HepG2 (cell line): ENCODE results near the gene PSPH. TPM values are rescaled to one million over a fixed set of nuclear protein-coding genes. Genes with fewer than 3 reads are reported as not detected.

Experiments
- ESRRA ChIP-seq: sonication (generic); formaldehyde crosslinking; IDR thresholded peaks from 2 replicates; pipeline ENCODE4 v1.5.1; 2020; ENCODE audit warnings: mild to moderate bottlenecking, low read depth, missing genetic modification reagents
- HNF4A ChIP-seq: sonication (generic); formaldehyde crosslinking; IDR thresholded peaks from 2 replicates; pipeline ENCODE4 v1.4.0; 2020; ENCODE audit warnings: missing genetic modification reagents
- HOXD1 ChIP-seq: sonication (generic); formaldehyde crosslinking; IDR thresholded peaks from 2 replicates; pipeline ENCODE4 v1.5.0; 2020; ENCODE audit warnings: missing genetic modification reagents
- MAFK ChIP-seq, 2 experiments: IDR thresholded peaks in 1 of 2; conservative IDR thresholded peaks in 1 of 2; 2 replicates each; pipeline ENCODE4 v1.6.1; 2011; ENCODE audit warnings: improper control_type of control experiment in 2 of 2, low read length in 2 of 2
- MBD4 ChIP-seq: IDR thresholded peaks from 2 replicates; pipeline ENCODE4 v1.6.1; 2012; ENCODE audit warnings: low read length, inconsistent platforms, borderline replicate concordance
- POGZ ChIP-seq: sonication (generic); formaldehyde crosslinking; IDR thresholded peaks from 2 replicates; pipeline ENCODE4 v1.4.0; 2020; ENCODE audit warnings: mild to moderate bottlenecking, missing genetic modification reagents
- RXRB ChIP-seq: IDR thresholded peaks from 2 replicates; pipeline ENCODE4 v1.6.1; 2016; ENCODE audit warnings: borderline replicate concordance, missing genetic modification reagents, missing compliant biosample characterization
- STAG1 ChIP-seq: sonication (generic); formaldehyde crosslinking; IDR thresholded peaks from 2 replicates; pipeline ENCODE4 v1.4.0; 2020; ENCODE audit warnings: missing genetic modification reagents
- XBP1 ChIP-seq: sonication (generic); formaldehyde crosslinking; IDR thresholded peaks from 2 replicates; pipeline ENCODE4 v1.5.0; 2020; ENCODE audit warnings: missing genetic modification reagents
- ZBTB20 ChIP-seq: sonication (generic); formaldehyde crosslinking; IDR thresholded peaks from 2 replicates; pipeline ENCODE4 v1.8.1; 2023; ENCODE audit warnings: missing genetic modification reagents, low read depth, mild to moderate bottlenecking, borderline replicate concordance
- ZBTB7B ChIP-seq: sonication (generic); formaldehyde crosslinking; IDR thresholded peaks from 2 replicates; pipeline ENCODE4 v1.4.0; 2020; ENCODE audit warnings: missing genetic modification reagents
- ZNF777 ChIP-seq: sonication (generic); formaldehyde crosslinking; IDR thresholded peaks from 2 replicates; pipeline ENCODE4 v1.4.0; 2020; ENCODE audit warnings: missing genetic modification reagents
- polyA plus RNA-seq, 8 experiments: library from polyadenylated mRNA; depleted of rRNA in 3 of 8; stranded (reverse) in 7 of 8; unstranded in 1 of 8; fragments of >200 nt; fragmentation: Illumina TruSeq in 4 of 8; extraction: Trizol in 4 of 8; gene quantifications; 2 replicates each; pipeline versions ENCODE4 v1.2.1 to v1.2.3, GENCODE V29; 2011 to 2016; ENCODE audit warnings: low read depth in 4 of 8, missing spikeins in 1 of 8, mixed read lengths in 1 of 8; ENCODE audit not compliant: insufficient read depth in 1 of 8
- total RNA-seq, 5 experiments: library from RNA; depleted of rRNA; stranded (reverse); fragments of >200 nt; fragmentation: Illumina TruSeq; extraction: Trizol; gene quantifications; 2 replicates each; pipeline ENCODE4 v1.2.3, GENCODE V29; 2016; ENCODE audit warnings: low read depth in 1 of 5
- TF ChIP-seq, protein P1 (sequence below), 2 experiments: sonication (generic) in 1 of 2; formaldehyde crosslinking in 1 of 2; IDR thresholded peaks; 2 replicates each; pipeline versions ENCODE4 v1.4.0 to v1.6.1; 2016 to 2020; ENCODE audit warnings: borderline replicate concordance in 1 of 2, low read depth in 1 of 2, mild to moderate bottlenecking in 1 of 2, missing genetic modification reagents in 1 of 2
- TF ChIP-seq, protein P2 (sequence below): sonication (generic); formaldehyde crosslinking; IDR thresholded peaks from 2 replicates; pipeline ENCODE4 v1.4.0; 2020; ENCODE audit warnings: mild to moderate bottlenecking, missing genetic modification reagents
- TF ChIP-seq, protein P3 (sequence below): sonication (generic); formaldehyde crosslinking; IDR thresholded peaks from 2 replicates; pipeline ENCODE4 v1.4.0; 2020; ENCODE audit warnings: missing genetic modification reagents
- TF ChIP-seq, protein P4 (sequence below): IDR thresholded peaks from 2 replicates; pipeline ENCODE4 v1.6.1; 2016; ENCODE audit warnings: missing compliant biosample characterization, missing genetic modification reagents, borderline replicate concordance
- TF ChIP-seq, protein P5 (sequence below): sonication (generic); formaldehyde crosslinking; IDR thresholded peaks from 2 replicates; pipeline ENCODE4 v1.8.1; 2022; ENCODE audit warnings: mild to moderate bottlenecking, missing genetic modification reagents

PSPH gene
- total and polyA plus RNA-seq, 2 of the 13 experiments (the other 11 are each of a cell fraction or from before 2014, with no cell fraction given) = 85.5 to 124 TPM

DNA sequence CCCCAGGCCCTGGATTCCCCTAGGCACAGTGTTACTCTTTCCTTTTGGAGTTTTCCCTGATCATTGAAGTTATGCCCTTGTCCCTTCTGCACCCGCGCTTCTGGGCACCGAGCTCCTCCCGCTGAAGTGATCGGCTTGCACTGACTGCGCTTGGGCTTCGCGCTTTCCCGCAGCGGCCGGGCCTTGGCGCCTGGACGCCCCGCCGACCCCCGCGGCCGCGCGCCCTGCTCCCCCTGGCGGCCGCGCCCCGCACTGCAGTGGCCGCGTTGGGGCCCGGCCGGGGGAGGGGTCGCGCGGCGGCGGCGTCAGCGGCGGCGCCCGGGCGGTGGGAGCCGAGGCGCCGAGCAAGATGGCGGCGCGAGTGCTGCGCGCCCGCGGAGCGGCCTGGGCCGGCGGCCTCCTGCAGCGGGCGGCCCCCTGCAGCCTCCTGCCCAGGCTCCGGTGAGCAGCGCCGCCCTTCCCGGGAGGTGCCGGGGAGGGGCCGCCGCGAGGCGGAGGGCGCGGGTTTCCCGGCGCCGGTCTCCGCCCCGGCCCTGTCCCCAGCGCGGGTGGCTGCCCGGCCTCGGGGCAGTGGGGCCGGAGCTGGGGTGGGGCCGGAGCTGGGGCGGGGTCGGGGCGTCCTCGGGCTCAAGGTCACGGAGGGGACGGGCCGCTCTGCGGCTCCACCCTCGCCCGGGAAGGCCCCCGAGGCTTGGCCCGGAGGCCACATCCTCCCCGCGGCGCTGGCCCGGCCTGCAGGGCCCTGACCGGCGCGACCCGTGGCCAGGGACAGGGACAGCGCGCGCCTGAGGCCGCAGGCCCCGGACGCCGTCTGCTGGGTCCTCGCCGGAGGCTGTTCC lies 86.8 kb downstream of the PSPH start, which contains the start of gene NIPSNAP2 (continued):
- TF ChIP-seq MAFK (conservative IDR thresholded peaks at IDR 0.05 in 1 of 2, IDR thresholded peaks at IDR 0.05 in 1 of 2; ENCODE audit: low read length in 2 of 2) (no peak), HOXD1 (CRISPR knock-in tag) (0 out of 2 replicates have a peak, but pooled peaks have one; percentile 21), ESRRA (CRISPR knock-in tag) (peak; percentile 92), HNF4A (CRISPR knock-in tag) (no peak; the same call in 1 of the 2 replicates), ZBTB7B (peak; percentile 52; the same call in 1 of the 2 replicates), POGZ (CRISPR knock-in tag) (peak; percentile 57; the same call in 1 of the 2 replicates), MBD4 (no peak), STAG1 (CRISPR knock-in tag) (peak; percentile 51; the same call in 1 of the 2 replicates), ZNF777 (CRISPR knock-in tag) (peak; percentile 52; the same call in 1 of the 2 replicates), ZBTB20 (CRISPR knock-in tag) (0 out of 2 replicates have a peak, but pooled peaks have one; percentile 31), RXRB (CRISPR knock-in tag) (no peak; the same call in 1 of the 2 replicates), XBP1 (CRISPR knock-in tag) (no peak)
- TF ChIP-seq, protein P1, sequence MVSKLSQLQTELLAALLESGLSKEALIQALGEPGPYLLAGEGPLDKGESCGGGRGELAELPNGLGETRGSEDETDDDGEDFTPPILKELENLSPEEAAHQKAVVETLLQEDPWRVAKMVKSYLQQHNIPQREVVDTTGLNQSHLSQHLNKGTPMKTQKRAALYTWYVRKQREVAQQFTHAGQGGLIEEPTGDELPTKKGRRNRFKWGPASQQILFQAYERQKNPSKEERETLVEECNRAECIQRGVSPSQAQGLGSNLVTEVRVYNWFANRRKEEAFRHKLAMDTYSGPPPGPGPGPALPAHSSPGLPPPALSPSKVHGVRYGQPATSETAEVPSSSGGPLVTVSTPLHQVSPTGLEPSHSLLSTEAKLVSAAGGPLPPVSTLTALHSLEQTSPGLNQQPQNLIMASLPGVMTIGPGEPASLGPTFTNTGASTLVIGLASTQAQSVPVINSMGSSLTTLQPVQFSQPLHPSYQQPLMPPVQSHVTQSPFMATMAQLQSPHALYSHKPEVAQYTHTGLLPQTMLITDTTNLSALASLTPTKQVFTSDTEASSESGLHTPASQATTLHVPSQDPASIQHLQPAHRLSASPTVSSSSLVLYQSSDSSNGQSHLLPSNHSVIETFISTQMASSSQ (IDR thresholded peaks at IDR 0.05; ENCODE audit: low read depth) = no peak
- TF ChIP-seq, protein P1 (CRISPR knock-in tag; IDR thresholded peaks at IDR 0.05; ENCODE audit: borderline replicate concordance) = peak; percentile 13; the same call in 1 of the 2 replicates
- TF ChIP-seq, protein P2, sequence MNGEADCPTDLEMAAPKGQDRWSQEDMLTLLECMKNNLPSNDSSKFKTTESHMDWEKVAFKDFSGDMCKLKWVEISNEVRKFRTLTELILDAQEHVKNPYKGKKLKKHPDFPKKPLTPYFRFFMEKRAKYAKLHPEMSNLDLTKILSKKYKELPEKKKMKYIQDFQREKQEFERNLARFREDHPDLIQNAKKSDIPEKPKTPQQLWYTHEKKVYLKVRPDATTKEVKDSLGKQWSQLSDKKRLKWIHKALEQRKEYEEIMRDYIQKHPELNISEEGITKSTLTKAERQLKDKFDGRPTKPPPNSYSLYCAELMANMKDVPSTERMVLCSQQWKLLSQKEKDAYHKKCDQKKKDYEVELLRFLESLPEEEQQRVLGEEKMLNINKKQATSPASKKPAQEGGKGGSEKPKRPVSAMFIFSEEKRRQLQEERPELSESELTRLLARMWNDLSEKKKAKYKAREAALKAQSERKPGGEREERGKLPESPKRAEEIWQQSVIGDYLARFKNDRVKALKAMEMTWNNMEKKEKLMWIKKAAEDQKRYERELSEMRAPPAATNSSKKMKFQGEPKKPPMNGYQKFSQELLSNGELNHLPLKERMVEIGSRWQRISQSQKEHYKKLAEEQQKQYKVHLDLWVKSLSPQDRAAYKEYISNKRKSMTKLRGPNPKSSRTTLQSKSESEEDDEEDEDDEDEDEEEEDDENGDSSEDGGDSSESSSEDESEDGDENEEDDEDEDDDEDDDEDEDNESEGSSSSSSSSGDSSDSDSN (CRISPR knock-in tag) = peak; percentile 92; the same call in 1 of the 2 replicates
- TF ChIP-seq, protein P3, sequence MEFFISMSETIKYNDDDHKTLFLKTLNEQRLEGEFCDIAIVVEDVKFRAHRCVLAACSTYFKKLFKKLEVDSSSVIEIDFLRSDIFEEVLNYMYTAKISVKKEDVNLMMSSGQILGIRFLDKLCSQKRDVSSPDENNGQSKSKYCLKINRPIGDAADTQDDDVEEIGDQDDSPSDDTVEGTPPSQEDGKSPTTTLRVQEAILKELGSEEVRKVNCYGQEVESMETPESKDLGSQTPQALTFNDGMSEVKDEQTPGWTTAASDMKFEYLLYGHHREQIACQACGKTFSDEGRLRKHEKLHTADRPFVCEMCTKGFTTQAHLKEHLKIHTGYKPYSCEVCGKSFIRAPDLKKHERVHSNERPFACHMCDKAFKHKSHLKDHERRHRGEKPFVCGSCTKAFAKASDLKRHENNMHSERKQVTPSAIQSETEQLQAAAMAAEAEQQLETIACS = peak; percentile 37; the same call in 1 of the 2 replicates
- TF ChIP-seq, protein P4, sequence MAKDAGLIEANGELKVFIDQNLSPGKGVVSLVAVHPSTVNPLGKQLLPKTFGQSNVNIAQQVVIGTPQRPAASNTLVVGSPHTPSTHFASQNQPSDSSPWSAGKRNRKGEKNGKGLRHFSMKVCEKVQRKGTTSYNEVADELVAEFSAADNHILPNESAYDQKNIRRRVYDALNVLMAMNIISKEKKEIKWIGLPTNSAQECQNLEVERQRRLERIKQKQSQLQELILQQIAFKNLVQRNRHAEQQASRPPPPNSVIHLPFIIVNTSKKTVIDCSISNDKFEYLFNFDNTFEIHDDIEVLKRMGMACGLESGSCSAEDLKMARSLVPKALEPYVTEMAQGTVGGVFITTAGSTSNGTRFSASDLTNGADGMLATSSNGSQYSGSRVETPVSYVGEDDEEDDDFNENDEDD (CRISPR knock-in tag) = peak; percentile 80; the same call in 1 of the 2 replicates
- TF ChIP-seq, protein P5, sequence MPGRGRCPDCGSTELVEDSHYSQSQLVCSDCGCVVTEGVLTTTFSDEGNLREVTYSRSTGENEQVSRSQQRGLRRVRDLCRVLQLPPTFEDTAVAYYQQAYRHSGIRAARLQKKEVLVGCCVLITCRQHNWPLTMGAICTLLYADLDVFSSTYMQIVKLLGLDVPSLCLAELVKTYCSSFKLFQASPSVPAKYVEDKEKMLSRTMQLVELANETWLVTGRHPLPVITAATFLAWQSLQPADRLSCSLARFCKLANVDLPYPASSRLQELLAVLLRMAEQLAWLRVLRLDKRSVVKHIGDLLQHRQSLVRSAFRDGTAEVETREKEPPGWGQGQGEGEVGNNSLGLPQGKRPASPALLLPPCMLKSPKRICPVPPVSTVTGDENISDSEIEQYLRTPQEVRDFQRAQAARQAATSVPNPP (CRISPR knock-in tag) = peak; percentile 17; the same call in 1 of the 2 replicates
